ENCODE measurements around the gene KIF3C.

- TF ChIP-seq CTCF (IDR thresholded peaks at IDR 0.05): no peak
- TF ChIP-seq POLR2AphosphoS5 (IDR thresholded peaks at IDR 0.05; ENCODE audit: low read depth, low read length): no peak
- peak; percentile 43; the same call in 1 of the 2 replicates for TF ChIP-seq TCF7L2 (IDR thresholded peaks at IDR 0.05; ENCODE audit: low read depth, low read length)
These were observed 19.6 kb upstream of the KIF3C start for GRCh38 chr2:26001743-26002351.

Data from Panc1 (cell line).